NT2/D1 (cell line): ENCODE data around the gene PUDP.

Source experiments
- DNase-seq: peaks from one replicate; pipeline ENCODE4 v3.0.0-alpha.2; 2011; ENCODE audit warnings: low read depth, low spot score
- H3K27me3 ChIP-seq: 2 replicates; pipeline ENCODE4 v1.6.0; 2011; ENCODE audit warnings: mild to moderate bottlenecking; ENCODE audit not compliant: insufficient read length, insufficient read depth
- H3K36me3 ChIP-seq: 2 replicates; pipeline ENCODE4 v1.6.1; 2011; ENCODE audit warnings: mild to moderate bottlenecking, low read length, mixed read lengths; ENCODE audit not compliant: insufficient read depth, insufficient read length
- H3K4me1 ChIP-seq: 2 replicates; pipeline ENCODE4 v1.5.1; 2011; ENCODE audit not compliant: insufficient read depth, insufficient read length
- H3K4me3 ChIP-seq: 2 replicates; pipeline ENCODE4 v1.5.1; 2011; ENCODE audit warnings: low read depth; ENCODE audit not compliant: insufficient read length
- H3K9ac ChIP-seq: 2 replicates; pipeline ENCODE4 v1.6.0; 2011; ENCODE audit warnings: low read depth; ENCODE audit not compliant: insufficient read length
- H3K9me3 ChIP-seq: 2 replicates; pipeline ENCODE4 v1.5.1; 2011; ENCODE audit warnings: mild to moderate bottlenecking, low read length; ENCODE audit not compliant: insufficient read depth
- SUZ12 ChIP-seq: IDR thresholded peaks from 2 replicates; pipeline ENCODE4 v1.6.1; 2011; ENCODE audit not compliant: insufficient read length, insufficient read depth; ENCODE audit errors: extremely low read depth
- YY1 ChIP-seq: IDR thresholded peaks from 2 replicates; pipeline ENCODE4 v1.6.1; 2011; ENCODE audit not compliant: insufficient read length, insufficient read depth
- ZNF274 ChIP-seq: IDR thresholded peaks from 2 replicates; pipeline ENCODE4 v1.6.1; 2011; ENCODE audit warnings: mild to moderate bottlenecking, low read depth, low read length

PUDP gene

GRCh38 chrX:7159149-7159861 lies 11.4 kb upstream of the PUDP start:
- Histone ChIP-seq H3K9ac (no peak overlapping the region), H3K9me3 (no peaks in the 10 kb centered on the region), H3K4me1 (peaks cover 2% of the 10 kb centered on the region), H3K4me3 (no peak overlapping the region), H3K36me3 (no peaks in the 10 kb centered on the region), H3K27me3 (no peaks in the 10 kb centered on the region)
- DNase-seq, result no peak
- no peak for TF ChIP-seq YY1
- TF ChIP-seq ZNF274, result no peak
- no peak for TF ChIP-seq SUZ12

DNA sequence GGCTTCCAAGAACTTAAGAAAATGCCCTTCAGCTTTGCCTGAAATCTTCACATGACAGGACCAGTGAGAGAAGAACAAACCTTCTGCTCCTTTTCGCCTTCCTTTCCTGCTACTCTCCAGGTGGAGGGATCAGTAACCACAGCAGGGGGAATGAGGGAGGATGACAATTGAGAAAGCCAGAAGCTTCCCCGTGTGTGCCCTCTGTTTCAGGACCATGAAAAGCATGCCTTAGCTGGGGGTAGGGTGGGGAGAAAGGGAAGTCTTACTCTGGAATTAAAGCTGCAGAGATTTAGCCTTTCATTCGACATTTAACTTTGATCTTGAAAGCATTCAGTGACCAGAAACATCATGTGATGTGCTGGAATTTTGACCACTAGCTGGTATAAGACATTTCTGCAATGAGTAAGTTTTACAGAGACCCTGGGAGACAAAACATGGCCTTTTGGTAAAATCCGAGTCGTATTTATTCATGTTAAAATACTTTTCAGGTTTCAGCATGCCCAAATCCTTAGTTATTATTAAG lies 10.6 kb upstream of the PUDP start:
- no peak for DNase-seq

DNA sequence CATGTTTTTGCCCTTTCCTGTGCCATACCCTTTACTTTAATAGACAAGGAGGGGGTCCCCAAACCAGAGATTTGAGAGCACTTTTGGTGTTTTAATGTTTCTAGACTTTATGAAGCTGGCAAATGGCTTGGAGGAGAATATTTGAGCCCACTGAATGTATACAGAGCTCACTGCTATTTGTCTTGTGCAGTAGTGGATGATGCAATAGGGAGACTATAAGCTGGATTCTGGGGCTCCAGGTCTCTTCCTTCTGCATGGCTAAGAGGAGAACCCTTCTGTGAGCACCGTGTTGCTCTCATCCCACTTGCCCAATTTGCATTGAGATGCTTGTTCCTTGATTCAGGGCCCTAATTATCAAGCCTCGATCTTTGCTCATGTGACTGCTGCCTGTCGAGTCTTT lies 8.9 kb upstream of the PUDP start:
- H3K27me3 ChIP-seq, result peaks cover 8% of the 10 kb centered on the region
- H3K36me3 ChIP-seq, result no peaks in the 10 kb centered on the region
- H3K9me3 ChIP-seq, result no peaks in the 10 kb centered on the region
- no peak for DNase-seq
- H3K9ac ChIP-seq, result no peak overlapping the region
- H3K4me3 ChIP-seq, result no peak overlapping the region
- H3K4me1 ChIP-seq, result peaks cover 2% of the 10 kb centered on the region
- TF ChIP-seq YY1 (no peak), SUZ12 (no peak), ZNF274 (no peak)

More for the DNA sequence above, 10.6 kb upstream of the PUDP start:
- H3K4me3 ChIP-seq, result no peak overlapping the region
- no peaks in the 10 kb centered on the region for H3K27me3 ChIP-seq
- no peaks in the 10 kb centered on the region for H3K9me3 ChIP-seq
- no peaks in the 10 kb centered on the region for H3K36me3 ChIP-seq
- TF ChIP-seq YY1, result no peak
- no peak for TF ChIP-seq ZNF274
- TF ChIP-seq SUZ12, result no peak
- no peak overlapping the region for H3K9ac ChIP-seq
- H3K4me1 ChIP-seq, result peaks cover 2% of the 10 kb centered on the region

DNA sequence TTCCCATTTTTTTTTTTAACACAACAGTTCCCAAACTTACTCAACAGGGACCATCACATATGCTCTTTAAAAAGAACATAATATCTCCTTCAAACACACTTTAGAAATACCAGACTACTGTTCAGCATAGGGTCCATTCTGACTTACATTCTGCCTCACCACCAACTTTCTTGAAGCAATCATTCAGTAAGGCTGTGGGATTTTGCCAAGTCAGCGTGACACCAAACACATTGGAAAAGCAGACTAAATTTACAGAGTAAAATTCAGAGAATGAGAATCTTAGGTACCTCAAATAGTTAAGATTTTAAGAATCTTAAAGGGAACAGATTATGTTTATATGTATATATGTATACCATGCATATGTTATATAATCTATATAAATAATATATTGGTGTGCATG lies 7.2 kb upstream of the PUDP start:
- no peak overlapping the region for H3K4me3 ChIP-seq
- no peak for DNase-seq
- no peak for TF ChIP-seq ZNF274
- no peak for TF ChIP-seq YY1
- no peak for TF ChIP-seq SUZ12
- peaks cover 8% of the 10 kb centered on the region for H3K27me3 ChIP-seq
- no peaks in the 10 kb centered on the region for H3K36me3 ChIP-seq
- H3K9ac ChIP-seq, result no peak overlapping the region
- no peaks in the 10 kb centered on the region for H3K9me3 ChIP-seq
- peaks cover 2% of the 10 kb centered on the region for H3K4me1 ChIP-seq

GRCh38 chrX:7154041-7154597 lies 6.2 kb upstream of the PUDP start:
- H3K4me1 ChIP-seq, result no peaks in the 10 kb centered on the region
- H3K36me3 ChIP-seq, result no peaks in the 10 kb centered on the region
- H3K4me3 ChIP-seq, result no peak overlapping the region
- no peak for DNase-seq
- no peaks in the 10 kb centered on the region for H3K9me3 ChIP-seq
- no peak overlapping the region for H3K9ac ChIP-seq
- no peak for TF ChIP-seq SUZ12
- TF ChIP-seq YY1, result no peak
- no peak for TF ChIP-seq ZNF274
- H3K27me3 ChIP-seq, result peaks cover 8% of the 10 kb centered on the region

DNA sequence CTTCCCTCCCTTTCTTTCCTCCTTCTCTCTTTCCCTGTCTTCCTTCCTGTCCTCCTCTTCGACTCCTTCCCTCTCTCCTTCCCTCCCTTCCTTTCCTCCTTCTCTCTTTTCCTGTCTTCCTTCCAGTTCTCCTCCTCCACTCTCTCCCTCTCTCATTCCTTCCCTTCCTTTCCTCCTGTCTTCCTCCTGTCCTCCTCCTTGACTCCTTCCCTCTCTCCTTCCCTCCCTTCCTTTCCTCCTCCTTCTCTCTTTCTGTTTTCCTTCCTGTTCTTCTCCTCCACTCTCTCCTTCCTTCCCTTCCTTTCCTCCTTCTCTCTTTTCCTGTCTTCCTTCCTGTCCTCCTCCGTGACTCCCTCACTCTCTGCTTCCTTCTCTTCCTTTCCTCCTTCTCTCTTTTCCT lies 5.3 kb upstream of the PUDP start:
- DNase-seq, result no peak
- Histone ChIP-seq H3K9me3 (no peaks in the 10 kb centered on the region), H3K4me3 (no peak overlapping the region), H3K9ac (no peak overlapping the region), H3K4me1 (no peaks in the 10 kb centered on the region), H3K36me3 (no peaks in the 10 kb centered on the region), H3K27me3 (peaks cover 8% of the 10 kb centered on the region)
- no peak for TF ChIP-seq YY1
- no peak for TF ChIP-seq SUZ12
- no peak for TF ChIP-seq ZNF274

DNA sequence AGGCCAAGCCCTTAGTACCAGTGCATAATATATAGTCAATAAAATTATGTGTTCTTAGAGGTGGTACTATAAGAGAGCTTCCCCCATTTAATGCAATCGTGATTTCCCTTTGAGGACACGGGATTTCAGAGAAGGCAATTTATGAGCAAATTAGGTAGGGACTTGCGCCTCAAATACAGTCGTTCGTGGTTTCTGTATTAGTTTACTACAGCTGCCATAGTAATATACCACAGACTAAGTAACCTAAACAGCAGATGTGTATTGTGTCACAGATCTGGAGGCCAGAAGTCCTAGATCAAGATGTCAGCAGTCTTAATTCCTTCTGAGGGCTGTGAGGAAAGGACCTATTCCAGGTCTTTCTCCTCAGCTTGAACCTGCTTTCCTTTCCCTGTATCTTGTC lies 1.5 kb upstream of the PUDP start:
- TF ChIP-seq YY1 (no peak), SUZ12 (no peak), ZNF274 (no peak)
- Histone ChIP-seq H3K27me3 (peaks cover 8% of the 10 kb centered on the region), H3K9me3 (no peaks in the 10 kb centered on the region), H3K9ac (no peak overlapping the region), H3K4me1 (peaks cover 2% of the 10 kb centered on the region), H3K4me3 (no peak overlapping the region), H3K36me3 (no peaks in the 10 kb centered on the region)
- no peak for DNase-seq
